K562 (cell line): Measurements from ENCODE around the gene FOXK2. TPM values are rescaled to one million over a fixed set of nuclear protein-coding genes. Genes with fewer than 3 reads are reported as not detected.
A peak's percentile ranks its signal among the peaks of the same experiment; 100 is the strongest.

Experiments
- ARID2 ChIP-seq: fragments of 450-650 bp; IDR thresholded peaks from 2 replicates; pipeline ENCODE4 v1.6.1; 2017; ENCODE audit warnings: antibody characterized with exemption, mild to moderate bottlenecking
- BRF1 ChIP-seq: IDR thresholded peaks from 3 replicates; pipeline ENCODE4 v1.6.1; 2011; ENCODE audit warnings: borderline replicate concordance, mild to moderate bottlenecking; ENCODE audit not compliant: insufficient read length; ENCODE audit errors: extremely low read depth
- FOSL1 ChIP-seq: fragments of 200-800 bp; sonication (Bioruptor generic); conservative IDR thresholded peaks from 2 replicates; pipeline ENCODE4 v1.6.1; 2016; ENCODE audit warnings: missing genetic modification characterization, missing compliant biosample characterization
- HMGN3 ChIP-seq: IDR thresholded peaks from 2 replicates; pipeline ENCODE4 v1.6.1; 2011; ENCODE audit warnings: borderline replicate concordance, low read depth, mild to moderate bottlenecking, mixed read lengths, low read length; ENCODE audit not compliant: insufficient read length; ENCODE audit errors: extremely low read depth
- NCOA6 ChIP-seq: fragments of 450-650 bp; IDR thresholded peaks from 2 replicates; pipeline ENCODE4 v1.6.1; 2017; ENCODE audit warnings: mild to moderate bottlenecking
- NR4A1 ChIP-seq, 2 experiments: fragments of 250-450 bp in 1 of 2; fragments of 450-650 bp in 1 of 2; sonication (Bioruptor Pico) in 1 of 2; IDR thresholded peaks; 2 replicates each; pipeline versions ENCODE4 v1.4.0 to v1.6.1; 2016 to 2020; ENCODE audit warnings: mild to moderate bottlenecking in 2 of 2, missing compliant biosample characterization in 1 of 2, missing genetic modification characterization in 1 of 2, moderate library complexity in 1 of 2
- PHF20 ChIP-seq: fragments of 450-650 bp; IDR thresholded peaks from 2 replicates; pipeline ENCODE4 v1.6.1; 2018; ENCODE audit not compliant: partially characterized antibody
- RFX7 ChIP-seq: fragments of 250-450 bp; sonication (Bioruptor Pico); IDR thresholded peaks from 2 replicates; pipeline ENCODE4 v1.5.1; 2021; ENCODE audit warnings: mild to moderate bottlenecking
- TCF3 ChIP-seq: sonication (generic); formaldehyde crosslinking; IDR thresholded peaks from 2 replicates; pipeline ENCODE4 v1.4.0; 2020; ENCODE audit warnings: mild to moderate bottlenecking, missing genetic modification reagents
- TEAD1 ChIP-seq, 2 experiments: fragments of 450-650 bp in 1 of 2; sonication (generic) in 1 of 2; formaldehyde crosslinking; IDR thresholded peaks; 2 replicates each; pipeline versions ENCODE4 v1.4.0 to v1.8.0; 2020 to 2022; ENCODE audit warnings: mild to moderate bottlenecking in 2 of 2, missing genetic modification reagents in 1 of 2
- YY1 ChIP-seq, 3 experiments: IDR thresholded peaks; 2 replicates each; pipeline ENCODE4 v1.6.1; 2011; ENCODE audit warnings: low read length in 2 of 3, mild to moderate bottlenecking in 2 of 3, moderate library complexity in 2 of 3, borderline replicate concordance in 1 of 3, control low read depth in 1 of 3, low read depth in 1 of 3; ENCODE audit not compliant: insufficient read depth in 3 of 3, insufficient replicate concordance in 2 of 3, control insufficient read depth in 1 of 3, insufficient read length in 1 of 3; ENCODE audit errors: extremely low read depth in 1 of 3
- ZNF24 ChIP-seq: fragments of 450-650 bp; IDR thresholded peaks from 2 replicates; pipeline ENCODE4 v1.6.1; 2016
- polyA plus RNA-seq, 8 experiments: library from polyadenylated mRNA; depleted of rRNA in 4 of 8; stranded (reverse) in 5 of 8; unstranded in 3 of 8; fragments of >200 nt; fragmentation: Nextera tagmentation in 2 of 8; fragmentation: Illumina TruSeq in 1 of 8; extraction: Ambion mirVana in 2 of 8; extraction: Trizol in 1 of 8; gene quantifications; 2 replicates each; pipeline versions ENCODE4 v1.2.1 to v1.2.3, GENCODE V29; 2011 to 2014; ENCODE audit warnings: inconsistent platforms in 1 of 8, missing spikeins in 1 of 8
- total RNA-seq, 7 experiments: library from RNA; depleted of rRNA in 6 of 7; stranded (reverse); fragments of >200 nt in 6 of 7; fragmentation: Illumina TruSeq in 2 of 7; extraction: Trizol in 2 of 7; gene quantifications; 2 replicates each; pipeline versions ENCODE4 v1.2.1 to v1.2.3, GENCODE V29; 2011 to 2021; ENCODE audit warnings: low replicate concordance in 1 of 7
- TF ChIP-seq, protein P1 (sequence below), 2 experiments: fragments of 450-650 bp; formaldehyde crosslinking in 1 of 2; IDR thresholded peaks; 2 replicates each; pipeline versions ENCODE4 v1.4.0 to v1.6.1; 2014 to 2020; ENCODE audit warnings: mild to moderate bottlenecking in 2 of 2, borderline replicate concordance in 1 of 2, low read depth in 1 of 2
- TF ChIP-seq, protein P2 (sequence below): fragments of 450-650 bp; IDR thresholded peaks from 2 replicates; pipeline ENCODE4 v1.6.1; 2016; ENCODE audit warnings: antibody characterized with exemption
- TF ChIP-seq, protein P3 (sequence below): fragments of 250-450 bp; sonication (Bioruptor Pico); IDR thresholded peaks from 2 replicates; pipeline ENCODE4 v1.8.0; 2022; ENCODE audit warnings: inconsistent platforms, mild to moderate bottlenecking, moderate library complexity, borderline replicate concordance

FOXK2 gene
- total and polyA plus RNA-seq, 9 of the 15 experiments (the other 6 are each of a cell fraction or from before 2014, with no cell fraction given) = 3.0 to 86.0 (median 44.1) TPM

DNA sequence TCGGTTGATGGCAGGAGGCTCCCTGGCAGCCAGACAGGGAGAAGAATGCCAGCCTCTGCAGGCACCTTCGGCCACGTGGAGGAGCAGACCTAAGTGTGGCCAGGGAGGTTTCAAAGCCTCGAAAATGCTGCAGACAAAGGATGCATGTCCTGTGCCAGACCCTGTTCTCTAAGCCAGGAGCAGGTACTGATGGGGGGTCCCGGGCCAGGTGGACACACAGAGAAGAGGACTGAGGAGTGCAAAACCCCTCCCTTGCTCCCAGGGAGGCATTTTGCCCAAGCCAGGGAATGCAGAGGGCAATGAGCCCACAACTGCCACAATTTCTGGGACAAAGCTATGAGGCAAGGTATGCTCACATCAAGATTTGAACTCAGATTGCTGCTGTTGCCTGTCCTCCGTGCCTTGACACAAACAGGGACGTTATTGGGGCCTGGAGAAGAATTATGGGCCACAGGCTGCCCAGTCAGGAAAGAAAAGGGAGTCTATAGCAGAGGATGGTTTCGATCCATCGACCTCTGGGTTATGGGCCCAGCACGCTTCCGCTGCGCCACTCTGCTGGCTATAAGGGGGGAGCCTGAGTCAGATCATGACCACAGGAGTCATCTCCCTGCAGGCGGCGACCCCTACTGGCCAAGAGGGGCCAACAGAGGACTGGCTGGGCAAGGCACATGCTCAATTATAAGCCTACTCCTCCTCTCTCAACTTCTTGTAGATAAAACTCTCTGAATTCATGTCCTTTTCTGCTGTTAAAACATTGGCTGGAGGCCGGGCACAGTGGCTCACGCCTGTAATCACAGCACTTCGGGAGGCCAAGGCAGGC, 25.1 kb upstream of the FOXK2 start (continued):
- TF ChIP-seq, protein P1, sequence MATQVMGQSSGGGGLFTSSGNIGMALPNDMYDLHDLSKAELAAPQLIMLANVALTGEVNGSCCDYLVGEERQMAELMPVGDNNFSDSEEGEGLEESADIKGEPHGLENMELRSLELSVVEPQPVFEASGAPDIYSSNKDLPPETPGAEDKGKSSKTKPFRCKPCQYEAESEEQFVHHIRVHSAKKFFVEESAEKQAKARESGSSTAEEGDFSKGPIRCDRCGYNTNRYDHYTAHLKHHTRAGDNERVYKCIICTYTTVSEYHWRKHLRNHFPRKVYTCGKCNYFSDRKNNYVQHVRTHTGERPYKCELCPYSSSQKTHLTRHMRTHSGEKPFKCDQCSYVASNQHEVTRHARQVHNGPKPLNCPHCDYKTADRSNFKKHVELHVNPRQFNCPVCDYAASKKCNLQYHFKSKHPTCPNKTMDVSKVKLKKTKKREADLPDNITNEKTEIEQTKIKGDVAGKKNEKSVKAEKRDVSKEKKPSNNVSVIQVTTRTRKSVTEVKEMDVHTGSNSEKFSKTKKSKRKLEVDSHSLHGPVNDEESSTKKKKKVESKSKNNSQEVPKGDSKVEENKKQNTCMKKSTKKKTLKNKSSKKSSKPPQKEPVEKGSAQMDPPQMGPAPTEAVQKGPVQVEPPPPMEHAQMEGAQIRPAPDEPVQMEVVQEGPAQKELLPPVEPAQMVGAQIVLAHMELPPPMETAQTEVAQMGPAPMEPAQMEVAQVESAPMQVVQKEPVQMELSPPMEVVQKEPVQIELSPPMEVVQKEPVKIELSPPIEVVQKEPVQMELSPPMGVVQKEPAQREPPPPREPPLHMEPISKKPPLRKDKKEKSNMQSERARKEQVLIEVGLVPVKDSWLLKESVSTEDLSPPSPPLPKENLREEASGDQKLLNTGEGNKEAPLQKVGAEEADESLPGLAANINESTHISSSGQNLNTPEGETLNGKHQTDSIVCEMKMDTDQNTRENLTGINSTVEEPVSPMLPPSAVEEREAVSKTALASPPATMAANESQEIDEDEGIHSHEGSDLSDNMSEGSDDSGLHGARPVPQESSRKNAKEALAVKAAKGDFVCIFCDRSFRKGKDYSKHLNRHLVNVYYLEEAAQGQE (IDR thresholded peaks at IDR 0.05; ENCODE audit: borderline replicate concordance) = peak; percentile 70
- TF ChIP-seq, protein P1 (CRISPR knock-in tag; IDR thresholded peaks at IDR 0.05; ENCODE audit: low read depth) = no peak
- TF ChIP-seq NCOA6 (no peak), RFX7 (CRISPR knock-in tag) (no peak), FOSL1 (tag) (peak; percentile 79), ARID2 (no peak; the same call in 1 of the 2 replicates), YY1 (IDR thresholded peaks at IDR 0.05; ENCODE audit: borderline replicate concordance in 1 of 3, control insufficient read depth in 1 of 3, extremely low read depth in 1 of 3, insufficient read depth in 3 of 3, insufficient read length in 1 of 3, insufficient replicate concordance in 2 of 3, low read depth in 1 of 3, low read length in 2 of 3) (peak in 2 of 3 experiments; percentile 25 to 62), PHF20 (no peak), BRF1 (peak; percentile 82), ZNF24 (peak; percentile 61; the same call in 1 of the 2 replicates), HMGN3 (no peak), TCF3 (CRISPR knock-in tag) (peak; percentile 31), TEAD1 (CRISPR knock-in tag; IDR thresholded peaks at IDR 0.05) (peak in 1 of 2 experiments; percentile 95; a peak in 2 of 4 replicates), NR4A1 (CRISPR knock-in tag; IDR thresholded peaks at IDR 0.05) (no peak), NR4A1 (tag; IDR thresholded peaks at IDR 0.05) (no peak)
- TF ChIP-seq, protein P2, sequence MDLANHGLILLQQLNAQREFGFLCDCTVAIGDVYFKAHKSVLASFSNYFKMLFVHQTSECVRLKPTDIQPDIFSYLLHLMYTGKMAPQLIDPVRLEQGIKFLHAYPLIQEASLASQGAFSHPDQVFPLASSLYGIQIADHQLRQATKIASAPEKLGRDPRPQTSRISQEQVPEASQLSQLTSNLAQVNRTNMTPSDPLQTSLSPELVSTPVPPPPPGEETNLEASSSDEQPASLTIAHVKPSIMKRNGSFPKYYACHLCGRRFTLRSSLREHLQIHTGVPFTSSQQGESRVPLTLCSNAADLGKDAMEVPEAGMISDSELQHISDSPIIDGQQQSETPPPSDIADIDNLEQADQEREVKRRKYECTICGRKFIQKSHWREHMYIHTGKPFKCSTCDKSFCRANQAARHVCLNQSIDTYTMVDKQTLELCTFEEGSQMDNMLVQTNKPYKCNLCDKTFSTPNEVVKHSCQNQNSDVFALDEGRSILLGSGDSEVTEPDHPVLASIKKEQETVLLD = peak; percentile 86
- TF ChIP-seq, protein P3, sequence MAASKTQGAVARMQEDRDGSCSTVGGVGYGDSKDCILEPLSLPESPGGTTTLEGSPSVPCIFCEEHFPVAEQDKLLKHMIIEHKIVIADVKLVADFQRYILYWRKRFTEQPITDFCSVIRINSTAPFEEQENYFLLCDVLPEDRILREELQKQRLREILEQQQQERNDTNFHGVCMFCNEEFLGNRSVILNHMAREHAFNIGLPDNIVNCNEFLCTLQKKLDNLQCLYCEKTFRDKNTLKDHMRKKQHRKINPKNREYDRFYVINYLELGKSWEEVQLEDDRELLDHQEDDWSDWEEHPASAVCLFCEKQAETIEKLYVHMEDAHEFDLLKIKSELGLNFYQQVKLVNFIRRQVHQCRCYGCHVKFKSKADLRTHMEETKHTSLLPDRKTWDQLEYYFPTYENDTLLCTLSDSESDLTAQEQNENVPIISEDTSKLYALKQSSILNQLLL = no peak
